Renal cortex interstitium (tissue), 15 donors: Measurements from ENCODE around the gene FADD. TPM values are rescaled to one million over a fixed set of nuclear protein-coding genes. Genes with fewer than 3 reads are reported as not detected.

Experiments
- DNase-seq, 11 donors: peaks; one replicate each; pipeline ENCODE4 v3.0.0-alpha.2; 2013; ENCODE audit warnings: low read depth in 9 of 11, low spot score in 4 of 11; ENCODE audit errors: extremely low read depth in 1 of 11
- long read RNA-seq, 16 experiments: transcript quantifications; one replicate each; lab custom pipeline, GENCODE V29; 2026
- polyA plus RNA-seq, 3 donors: library from polyadenylated mRNA; unstranded; fragments of 120-200 nt; gene quantifications; one replicate each; pipeline ENCODE4 v1.2.1, GENCODE V29; 2013; ENCODE audit not compliant: insufficient read length in 3 of 3

FADD gene
- polyA plus RNA-seq = 10 to 100 TPM; 14.8 to 22.5 (median 18.6) TPM
- long read RNA-seq, donor 1, transcript FADD-201 (2 exons, 1,841 nt) = major isoform, 21 of 27 reads
- long read RNA-seq, donor 1, partial matches to known transcripts = 6 of 27 reads
- long read RNA-seq, donor 1, other reads (novel, unspliced or antisense) = 0 of 27 reads
- long read RNA-seq, donor 2, transcript FADD-201 (2 exons, 1,841 nt) = major isoform, 15 of 15 reads
- long read RNA-seq, donor 2, partial matches to known transcripts = 0 of 15 reads
- long read RNA-seq, donor 2, other reads (novel, unspliced or antisense) = 0 of 15 reads
- long read RNA-seq, donor 3, transcript FADD-201 (2 exons, 1,841 nt) = major isoform, 34 of 76 reads
- long read RNA-seq, donor 3, partial matches to known transcripts = 42 of 76 reads
- long read RNA-seq, donor 3, other reads (novel, unspliced or antisense) = 0 of 76 reads
- long read RNA-seq, donor 4, transcript FADD-201 (2 exons, 1,841 nt) = major isoform, 20 of 20 reads
- long read RNA-seq, donor 4, partial matches to known transcripts = 0 of 20 reads
- long read RNA-seq, donor 4, other reads (novel, unspliced or antisense) = 0 of 20 reads
- long read RNA-seq, donor 5 = 0 reads
- long read RNA-seq, donor 6, transcript FADD-201 (2 exons, 1,841 nt) = major isoform, 24 of 24 reads
- long read RNA-seq, donor 6, partial matches to known transcripts = 0 of 24 reads
- long read RNA-seq, donor 6, other reads (novel, unspliced or antisense) = 0 of 24 reads
- long read RNA-seq, donor 7, transcript FADD-201 (2 exons, 1,841 nt) = major isoform, 21 of 31 reads
- long read RNA-seq, donor 7, partial matches to known transcripts = 10 of 31 reads
- long read RNA-seq, donor 7, other reads (novel, unspliced or antisense) = 0 of 31 reads
- long read RNA-seq, donor 8, transcript FADD-201 (2 exons, 1,841 nt) = major isoform, 26 of 105 reads
- long read RNA-seq, donor 8, partial matches to known transcripts = 79 of 105 reads
- long read RNA-seq, donor 8, other reads (novel, unspliced or antisense) = 0 of 105 reads
- long read RNA-seq, donor 9, transcript FADD-201 (2 exons, 1,841 nt) = major isoform, 23 of 23 reads
- long read RNA-seq, donor 9, partial matches to known transcripts = 0 of 23 reads
- long read RNA-seq, donor 9, other reads (novel, unspliced or antisense) = 0 of 23 reads
- long read RNA-seq, donor 10, transcript FADD-201 (2 exons, 1,841 nt) = major isoform, 24 of 24 reads
- long read RNA-seq, donor 10, partial matches to known transcripts = 0 of 24 reads
- long read RNA-seq, donor 10, other reads (novel, unspliced or antisense) = 0 of 24 reads
- long read RNA-seq, donor 11, transcript FADD-201 (2 exons, 1,841 nt) = major isoform, 21 of 21 reads
- long read RNA-seq, donor 11, partial matches to known transcripts = 0 of 21 reads
- long read RNA-seq, donor 11, other reads (novel, unspliced or antisense) = 0 of 21 reads
- long read RNA-seq, donor 12, transcript FADD-201 (2 exons, 1,841 nt) = major isoform, 7 of 7 reads
- long read RNA-seq, donor 12, partial matches to known transcripts = 0 of 7 reads
- long read RNA-seq, donor 12, other reads (novel, unspliced or antisense) = 0 of 7 reads
- long read RNA-seq, donor 13 = 0 reads
- long read RNA-seq, donor 14, transcript FADD-201 (2 exons, 1,841 nt) = major isoform, 13 of 13 reads
- long read RNA-seq, donor 14, partial matches to known transcripts = 0 of 13 reads
- long read RNA-seq, donor 14, other reads (novel, unspliced or antisense) = 0 of 13 reads
- long read RNA-seq, donor 15, transcript FADD-201 (2 exons, 1,841 nt) = major isoform, 10 of 10 reads
- long read RNA-seq, donor 15, partial matches to known transcripts = 0 of 10 reads
- long read RNA-seq, donor 15, other reads (novel, unspliced or antisense) = 0 of 10 reads
- long read RNA-seq, donor 16, transcript FADD-201 (2 exons, 1,841 nt) = major isoform, 62 of 106 reads
- long read RNA-seq, donor 16, partial matches to known transcripts = 44 of 106 reads
- long read RNA-seq, donor 16, other reads (novel, unspliced or antisense) = 0 of 106 reads

DNA sequence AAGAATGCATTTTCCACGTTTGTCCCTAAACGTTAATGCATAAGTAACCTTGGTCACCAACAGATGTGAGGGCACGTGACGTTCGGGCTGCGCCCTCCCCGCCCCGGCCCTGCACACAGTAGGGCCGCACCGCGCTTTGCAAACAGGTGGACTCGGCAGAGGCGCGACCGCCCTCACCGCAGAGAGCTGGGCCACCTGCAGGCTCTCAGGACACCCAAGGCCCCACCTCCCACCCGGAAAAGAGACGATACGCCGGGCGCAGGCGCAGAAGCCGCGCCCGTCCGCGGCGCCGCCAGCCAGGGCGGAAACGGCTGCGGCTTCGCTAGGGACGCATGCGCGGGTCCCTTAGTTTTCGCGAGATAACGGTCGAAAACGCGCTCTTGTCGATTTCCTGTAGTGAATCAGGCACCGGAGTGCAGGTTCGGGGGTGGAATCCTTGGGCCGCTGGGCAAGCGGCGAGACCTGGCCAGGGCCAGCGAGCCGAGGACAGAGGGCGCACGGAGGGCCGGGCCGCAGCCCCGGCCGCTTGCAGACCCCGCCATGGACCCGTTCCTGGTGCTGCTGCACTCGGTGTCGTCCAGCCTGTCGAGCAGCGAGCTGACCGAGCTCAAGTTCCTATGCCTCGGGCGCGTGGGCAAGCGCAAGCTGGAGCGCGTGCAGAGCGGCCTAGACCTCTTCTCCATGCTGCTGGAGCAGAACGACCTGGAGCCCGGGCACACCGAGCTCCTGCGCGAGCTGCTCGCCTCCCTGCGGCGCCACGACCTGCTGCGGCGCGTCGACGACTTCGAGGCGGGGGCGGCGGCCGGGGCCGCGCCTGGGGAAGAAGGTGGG is at the start of gene FADD:
Gene FADD, plus strand, starts transcription at position 377 of the 831 bp plus-strand sequence. Its CDS starts 164 bp downstream, at position 541.
- peak; percentile 81 to 95 (median 90) for DNase-seq

GRCh38 chr11:70155386-70155785 is 47.7 kb upstream of the FADD start:
- no peak for DNase-seq

GRCh38 chr11:70156291-70157037 is 46.6 kb upstream of the FADD start:
- no peak for DNase-seq

GRCh38 chr11:70158201-70158600 is 44.9 kb upstream of the FADD start:
- DNase-seq = peak in 1 of 11 donors; percentile 41

- DNase-seq = no peak
Measured at GRCh38 chr11:70158757-70159389, 44.2 kb upstream of the FADD start.

- DNase-seq = no peak
Measured at GRCh38 chr11:70159627-70160570, 43.2 kb upstream of the FADD start.

GRCh38 chr11:70161043-70161625 is 42.0 kb upstream of the FADD start:
- no peak for DNase-seq

DNA sequence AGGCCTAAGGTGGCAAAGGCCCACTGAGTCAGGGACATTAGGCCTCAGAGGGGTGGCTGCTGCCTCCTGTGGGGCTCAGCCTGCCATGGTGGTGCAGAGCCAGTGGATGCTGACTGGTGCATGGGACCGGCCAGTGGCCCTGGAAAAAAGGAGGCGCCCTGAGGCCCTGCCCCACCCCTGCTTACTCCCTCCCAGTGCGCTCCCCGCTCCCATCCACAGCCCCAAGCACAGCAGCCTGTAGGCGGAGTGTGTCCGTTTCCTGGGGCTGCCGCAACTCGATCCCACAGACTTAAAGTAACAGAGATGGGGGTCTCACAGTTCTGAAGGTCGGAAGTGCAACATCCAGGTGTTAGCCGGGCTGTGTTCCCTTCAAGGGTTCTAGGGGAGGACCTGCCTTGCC is 38.4 kb upstream of the FADD start:
- DNase-seq = no peak

DNA sequence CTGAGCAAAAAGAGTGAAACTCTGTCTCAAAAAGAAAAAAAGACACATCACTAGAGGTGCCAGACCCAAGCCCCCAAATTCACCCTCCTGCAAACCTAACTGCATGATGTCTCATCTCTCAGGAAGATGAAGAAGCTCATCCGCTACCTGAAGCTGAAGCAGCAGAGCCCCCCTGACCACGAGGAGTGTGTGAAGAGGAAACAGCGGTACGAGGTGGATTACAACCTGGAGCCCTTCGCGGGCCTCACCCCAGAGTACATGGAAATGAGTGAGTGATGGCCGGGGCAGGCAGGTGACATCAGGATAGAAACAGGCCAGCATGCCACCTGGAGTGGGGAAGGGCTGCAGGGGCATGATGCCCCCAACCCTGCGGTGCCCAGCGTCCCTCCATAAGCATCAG is 36.0 kb upstream of the FADD start:
- DNase-seq = no peak

DNA sequence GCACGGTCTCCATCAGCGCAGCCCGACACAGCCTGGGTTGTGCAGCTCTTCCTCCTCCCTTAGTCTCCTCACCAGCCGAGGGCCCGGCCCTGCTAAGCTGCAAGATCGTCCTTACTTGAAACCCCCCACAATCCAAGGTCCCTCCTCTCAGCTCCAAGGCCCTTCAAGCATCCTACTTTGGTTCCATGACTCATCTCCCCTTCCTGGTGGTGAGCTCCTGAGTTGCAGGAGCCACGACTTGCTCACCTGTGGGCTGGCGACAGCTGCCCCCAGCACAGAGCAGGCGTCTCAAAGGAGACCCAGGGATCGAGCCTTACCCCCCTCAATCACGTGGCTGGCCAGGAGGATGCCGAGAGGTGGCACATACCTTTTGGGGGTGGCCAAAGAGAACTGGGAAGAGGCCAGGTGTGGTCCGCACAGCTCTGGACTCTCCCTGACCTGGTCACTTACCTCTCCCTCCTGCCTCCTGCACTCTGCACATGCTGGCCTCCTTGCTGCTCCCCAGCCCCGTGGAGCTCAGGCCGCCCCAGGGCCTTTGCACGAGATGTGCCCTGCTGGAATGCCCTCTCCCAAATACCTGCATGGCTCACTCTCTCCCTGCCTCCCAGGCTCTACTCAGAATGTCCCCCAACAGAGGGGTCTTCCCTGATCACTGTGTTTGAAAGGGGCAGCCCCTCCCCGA is 35.2 kb upstream of the FADD start:
- DNase-seq = no peak

DNA sequence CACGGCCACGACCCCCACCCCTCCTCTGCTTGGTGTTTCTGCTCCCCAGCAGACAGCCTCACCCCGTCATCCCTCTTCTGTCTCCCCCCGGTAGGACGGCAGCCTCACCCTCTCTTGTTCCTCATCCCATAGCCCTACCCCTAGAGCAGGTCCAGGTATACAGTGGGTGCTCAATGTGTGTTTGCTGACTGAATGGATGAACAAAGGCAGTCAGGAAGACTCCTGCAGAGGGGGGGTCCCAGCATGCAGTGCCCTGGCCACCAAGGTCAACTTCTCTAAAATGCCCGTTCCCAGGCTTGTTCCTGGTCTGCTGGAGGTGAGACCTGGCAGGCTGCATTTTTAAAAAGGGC is 34.7 kb upstream of the FADD start:
- no peak for DNase-seq

DNA sequence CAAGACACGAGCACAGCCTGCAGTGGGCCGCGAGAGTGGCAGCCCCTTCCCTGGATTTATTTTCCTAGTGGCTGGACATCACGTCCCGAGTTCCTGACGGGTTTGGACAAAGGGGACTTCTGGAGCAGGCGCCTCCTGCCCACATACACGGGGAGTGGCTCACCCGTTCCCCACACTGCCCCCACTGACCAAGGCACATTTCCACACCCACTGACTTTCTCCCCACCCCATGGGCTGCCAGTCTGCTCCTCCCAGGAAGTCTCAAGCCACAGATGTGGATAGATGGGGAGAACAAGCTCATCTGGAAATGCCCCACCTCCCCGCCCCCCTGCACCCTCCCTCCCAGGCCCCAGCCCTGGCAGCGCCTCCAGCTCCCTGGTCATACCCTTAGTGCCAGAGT is 34.0 kb upstream of the FADD start:
- no peak for DNase-seq

DNA sequence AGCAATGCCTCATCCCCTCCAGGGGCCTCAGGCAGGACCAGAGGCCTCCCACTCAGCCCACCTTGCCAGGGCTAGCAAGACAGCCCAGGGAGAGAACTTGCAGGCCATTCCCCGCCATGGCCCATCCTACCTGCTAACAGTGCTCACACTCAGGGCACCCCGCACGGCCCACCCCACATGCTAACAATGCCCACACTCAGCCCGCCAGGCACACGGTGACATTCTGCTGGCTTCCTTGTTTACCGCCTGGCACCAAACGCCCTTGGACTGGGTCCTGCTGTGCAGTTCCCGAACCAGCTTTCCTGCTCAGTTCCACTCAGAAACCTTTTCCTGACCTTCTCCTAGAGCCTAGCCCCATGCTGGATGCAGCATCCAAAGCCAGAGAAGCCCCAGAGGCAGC is 33.5 kb upstream of the FADD start:
- DNase-seq = no peak

GRCh38 chr11:70170596-70171210 is 32.4 kb upstream of the FADD start:
- DNase-seq = no peak
